ENCODE data around the gene TFAP2C. TPM values are rescaled to one million over a fixed set of nuclear protein-coding genes. Genes with fewer than 3 reads are reported as not detected.

TFAP2C gene
- total and polyA plus RNA-seq, 9 of the 15 experiments (the other 6 are each of a cell fraction or from before 2014, with no cell fraction given) = 0.03 to 0.04 TPM; not detected in 7

DNA sequence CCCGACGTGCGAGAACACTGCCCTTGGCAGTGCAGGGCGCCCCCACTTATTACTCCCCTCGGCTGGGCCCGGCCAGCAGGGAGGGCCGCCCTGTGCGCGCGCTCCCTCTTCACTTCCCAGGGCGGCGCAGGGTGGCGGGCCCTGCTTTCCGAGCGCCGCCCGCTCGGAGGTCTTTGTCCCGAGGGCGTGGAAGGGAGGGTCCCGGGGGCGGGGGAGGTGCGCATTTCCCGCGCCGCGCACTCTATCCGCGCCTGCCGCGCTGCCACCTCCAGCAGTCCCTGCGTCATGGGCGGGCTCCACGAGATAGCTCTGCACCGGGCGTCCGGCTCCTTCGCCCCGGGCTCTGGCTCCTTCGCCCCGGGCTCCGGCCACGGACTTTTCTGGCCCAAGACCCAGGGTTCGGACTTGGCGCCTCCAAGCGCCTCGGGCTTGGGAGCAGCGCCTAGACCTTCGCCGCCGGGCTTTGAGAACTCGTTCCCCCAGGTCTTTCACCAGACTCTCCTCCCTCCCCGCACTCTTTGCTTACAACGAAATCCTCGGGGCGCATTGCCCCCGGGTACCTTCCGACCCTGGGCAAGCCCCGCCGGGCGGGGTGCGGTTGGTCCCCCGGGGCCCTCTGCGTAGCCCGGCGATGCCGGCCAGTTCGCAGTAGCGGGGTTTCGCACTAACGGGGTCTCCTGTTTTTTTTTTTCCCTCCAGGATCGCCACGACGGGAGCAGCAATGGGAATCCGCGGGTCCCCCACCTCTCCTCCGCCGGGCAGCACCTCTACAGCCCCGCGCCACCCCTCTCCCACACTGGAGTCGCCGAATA lies 1.6 kb downstream of the TFAP2C start:
- H3K27me3 ChIP-seq (ENCODE audit: control insufficient read depth in 2 of 2, insufficient read depth in 2 of 2, low read length in 2 of 2) = peaks cover 33 to 72% of the 10 kb centered on the region in 2 experiments; a peak in 4 of 5 replicates
- no TSS peak for BruUV-seq (replicated peaks)
- no peaks in the 10 kb centered on the region for H3K36me3 ChIP-seq (ENCODE audit: control insufficient read depth, insufficient read depth, low read length)
- no peak overlapping the region for H3K9ac ChIP-seq (ENCODE audit: insufficient read depth in 1 of 2, low read depth in 2 of 2, low read length in 2 of 2)
- DNase-seq (ENCODE audit: extremely low read depth in 1 of 4, low spot score in 3 of 4) (no peak), ATAC-seq (no peak), FAIRE-seq (no peak)
- 44% methylated on average over 54 of the region's 82 CpGs for WGBS (ENCODE audit: insufficient coverage, low coverage, missing lambda C conversion rate)
- no peak overlapping the region for H2AFZ ChIP-seq (ENCODE audit: low read depth, low read length)
- in situ Hi-C loops (cut with MboI) (no loop called here), intact Hi-C loops (cut with micrococcal nuclease) (no loop called here)
- H3K9me3 ChIP-seq (replicated peaks; ENCODE audit: control insufficient read depth, insufficient read depth, low read depth, low read length) = no peaks in the 10 kb centered on the region
- ChIA-PET CTCF (ENCODE audit: low intra/inter-chr PET ratio) (no interaction called here), POLR2A (no interaction called here)
- no peak overlapping the region for H3K4me3 ChIP-seq
- no peak overlapping the region for H3K27ac ChIP-seq (ENCODE audit: extremely low read depth, low read depth, low read length)
- no peaks in the 10 kb centered on the region for H3K79me2 ChIP-seq (ENCODE audit: control insufficient read depth, insufficient read depth, low read length)
- TF ChIP-seq ZNF184 (CRISPR knock-in tag; IDR thresholded peaks at IDR 0.05) (no peak), L3MBTL2 (IDR thresholded peaks at IDR 0.05) (no peak), ZNF79 (CRISPR knock-in tag; IDR thresholded peaks at IDR 0.05; ENCODE audit: low read depth) (no peak), TCFL5 (CRISPR knock-in tag; conservative IDR thresholded peaks at IDR 0.05) (no peak), PURB (CRISPR knock-in tag; IDR thresholded peaks at IDR 0.05; ENCODE audit: low read depth) (no peak), TOE1 (IDR thresholded peaks at IDR 0.05; ENCODE audit: borderline replicate concordance) (no peak), TOE1 (CRISPR knock-in tag; IDR thresholded peaks at IDR 0.05; ENCODE audit: borderline replicate concordance, low read depth) (no peak), MCM5 (IDR thresholded peaks at IDR 0.05; ENCODE audit: low read depth) (no peak), DPF2 (IDR thresholded peaks at IDR 0.05) (no peak), ATF1 (CRISPR knock-in tag; IDR thresholded peaks at IDR 0.05) (no peak), ATF1 (tag; IDR thresholded peaks at IDR 0.05) (no peak), ZBTB17 (CRISPR knock-in tag; IDR thresholded peaks at IDR 0.05) (no peak), ZNF583 (CRISPR knock-in tag; IDR thresholded peaks at IDR 0.05) (no peak), KDM2B (CRISPR knock-in tag; IDR thresholded peaks at IDR 0.05) (no peak)
- TF ChIP-seq, protein P1, sequence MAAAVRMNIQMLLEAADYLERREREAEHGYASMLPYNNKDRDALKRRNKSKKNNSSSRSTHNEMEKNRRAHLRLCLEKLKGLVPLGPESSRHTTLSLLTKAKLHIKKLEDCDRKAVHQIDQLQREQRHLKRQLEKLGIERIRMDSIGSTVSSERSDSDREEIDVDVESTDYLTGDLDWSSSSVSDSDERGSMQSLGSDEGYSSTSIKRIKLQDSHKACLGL (CRISPR knock-in tag; IDR thresholded peaks at IDR 0.05; ENCODE audit: borderline replicate concordance, poor library complexity, severe bottlenecking) = no peak
- TF ChIP-seq, protein P2, sequence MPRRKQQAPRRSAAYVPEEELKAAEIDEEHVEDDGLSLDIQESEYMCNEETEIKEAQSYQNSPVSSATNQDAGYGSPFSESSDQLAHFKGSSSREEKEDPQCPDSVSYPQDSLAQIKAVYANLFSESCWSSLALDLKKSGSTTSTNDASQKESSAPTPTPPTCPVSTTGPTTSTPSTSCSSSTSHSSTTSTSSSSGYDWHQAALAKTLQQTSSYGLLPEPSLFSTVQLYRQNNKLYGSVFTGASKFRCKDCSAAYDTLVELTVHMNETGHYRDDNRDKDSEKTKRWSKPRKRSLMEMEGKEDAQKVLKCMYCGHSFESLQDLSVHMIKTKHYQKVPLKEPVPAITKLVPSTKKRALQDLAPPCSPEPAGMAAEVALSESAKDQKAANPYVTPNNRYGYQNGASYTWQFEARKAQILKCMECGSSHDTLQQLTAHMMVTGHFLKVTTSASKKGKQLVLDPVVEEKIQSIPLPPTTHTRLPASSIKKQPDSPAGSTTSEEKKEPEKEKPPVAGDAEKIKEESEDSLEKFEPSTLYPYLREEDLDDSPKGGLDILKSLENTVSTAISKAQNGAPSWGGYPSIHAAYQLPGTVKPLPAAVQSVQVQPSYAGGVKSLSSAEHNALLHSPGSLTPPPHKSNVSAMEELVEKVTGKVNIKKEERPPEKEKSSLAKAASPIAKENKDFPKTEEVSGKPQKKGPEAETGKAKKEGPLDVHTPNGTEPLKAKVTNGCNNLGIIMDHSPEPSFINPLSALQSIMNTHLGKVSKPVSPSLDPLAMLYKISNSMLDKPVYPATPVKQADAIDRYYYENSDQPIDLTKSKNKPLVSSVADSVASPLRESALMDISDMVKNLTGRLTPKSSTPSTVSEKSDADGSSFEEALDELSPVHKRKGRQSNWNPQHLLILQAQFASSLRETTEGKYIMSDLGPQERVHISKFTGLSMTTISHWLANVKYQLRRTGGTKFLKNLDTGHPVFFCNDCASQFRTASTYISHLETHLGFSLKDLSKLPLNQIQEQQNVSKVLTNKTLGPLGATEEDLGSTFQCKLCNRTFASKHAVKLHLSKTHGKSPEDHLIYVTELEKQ (CRISPR knock-in tag; IDR thresholded peaks at IDR 0.05) = no peak
- no peak overlapping the region for H3K4me2 ChIP-seq (ENCODE audit: insufficient read depth, low read length)
- peaks cover 0 to 42% of the 10 kb centered on the region in 2 experiments; a peak in 2 of 5 replicates for H3K4me1 ChIP-seq (replicated peaks in 1 of 2; ENCODE audit: control insufficient read depth in 2 of 2, insufficient read depth in 2 of 2, low read length in 2 of 2)
- peaks cover 2% of the 10 kb centered on the region for H3K9me1 ChIP-seq (ENCODE audit: control insufficient read depth, insufficient read depth, low read length)
- H4K20me1 ChIP-seq (replicated peaks; ENCODE audit: control insufficient read depth, insufficient read depth, low read length) = no peaks in the 10 kb centered on the region

Data from K562 (cell line).